ENCODE results near the gene SRRM5. TPM values are rescaled to one million over a fixed set of nuclear protein-coding genes. Genes with fewer than 3 reads are reported as not detected.
"Not testable (repeated sequence)": the region's sequence is repeated elsewhere in the genome, so short reads cannot be mapped to it uniquely, and the experiment has no call there.

SRRM5 gene
- polyA plus RNA-seq, 4 donors: 0.61 to 1.2 (median 0.72) TPM

- no peak for DNase-seq (ENCODE audit: low read depth in 4 of 4, low spot score in 3 of 4)
Measured at GRCh38 chr19:43589678-43590077, 22.2 kb upstream of the SRRM5 start.

GRCh38 chr19:43591904-43592772, 19.8 kb upstream of the SRRM5 start:
- DNase-seq (ENCODE audit: low read depth in 4 of 4, low spot score in 3 of 4): no peak

DNA sequence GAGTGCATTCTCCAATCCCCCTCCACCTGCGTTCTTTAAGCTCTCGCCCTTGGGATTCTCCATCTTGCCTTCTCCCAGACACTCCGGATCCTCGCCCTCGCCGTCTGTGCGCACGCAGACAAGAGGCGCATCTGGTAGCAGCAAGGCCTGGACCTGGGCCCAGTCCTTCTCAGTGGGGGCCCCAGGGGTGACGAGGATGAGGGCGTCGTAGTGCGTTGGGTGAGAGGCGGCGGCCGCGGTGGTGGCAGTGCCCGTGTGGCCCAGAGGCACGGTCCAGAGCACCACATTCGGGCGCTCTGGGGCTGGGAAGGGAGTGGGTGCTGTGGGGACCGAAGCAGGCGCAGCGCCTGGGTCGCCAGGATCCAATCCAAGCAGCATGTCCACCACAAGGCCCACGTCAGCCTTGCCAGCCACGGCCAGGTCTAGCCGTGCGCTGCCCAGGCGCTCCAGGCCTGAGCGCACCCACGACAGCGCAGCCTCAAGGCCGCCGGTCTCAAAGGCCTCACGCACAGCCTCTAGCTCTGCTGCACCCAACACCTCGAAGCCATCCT, 19.0 kb upstream of the SRRM5 start:
- no peak for DNase-seq (ENCODE audit: low read depth in 4 of 4, low spot score in 3 of 4)

- DNase-seq (ENCODE audit: low read depth in 4 of 4, low spot score in 3 of 4): no peak
Measured at GRCh38 chr19:43594081-43594697, 17.7 kb upstream of the SRRM5 start.

GRCh38 chr19:43594710-43595604, 16.9 kb upstream of the SRRM5 start:
- peak in 1 of 4 donors; percentile 63 for DNase-seq (ENCODE audit: low read depth in 4 of 4, low spot score in 3 of 4)

DNA sequence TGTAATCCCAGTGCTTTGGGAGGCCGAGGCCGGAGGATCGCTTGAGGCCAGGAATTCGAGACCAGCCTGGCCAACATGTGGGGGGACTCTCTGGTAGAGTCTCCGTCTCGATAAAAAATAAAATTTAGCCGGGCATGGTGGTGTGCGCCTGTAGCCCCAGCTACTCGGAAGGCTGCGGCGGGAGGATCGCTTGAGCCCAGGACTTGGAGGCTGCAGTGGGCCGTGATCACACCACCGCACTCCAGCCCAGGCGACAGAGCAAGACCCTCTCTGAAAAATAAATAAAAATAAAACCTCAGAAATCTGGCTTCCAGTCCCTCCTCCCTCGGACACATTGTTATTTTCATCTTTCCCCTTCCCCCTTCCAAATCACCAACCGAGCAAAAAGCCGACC, 16.3 kb upstream of the SRRM5 start:
- DNase-seq (ENCODE audit: low read depth in 4 of 4, low spot score in 3 of 4): no peak

GRCh38 chr19:43595999-43596841, 15.7 kb upstream of the SRRM5 start, which contains the start of the genes IRGQ and ZNF576:
Gene IRGQ, minus strand, starts transcription at chr19:43596134. Its CDS starts 796 bp downstream, at chr19:43595338.
Gene ZNF576, plus strand, starts transcription at chr19:43596595. Its CDS starts 514 bp downstream, at chr19:43597109.
- peak; percentile 100 for DNase-seq (ENCODE audit: low read depth in 4 of 4, low spot score in 3 of 4)

GRCh38 chr19:43596842-43597461, 14.9 kb upstream of the SRRM5 start:
- no peak for DNase-seq (ENCODE audit: low read depth in 4 of 4, low spot score in 3 of 4)

GRCh38 chr19:43597876-43598275, 14.0 kb upstream of the SRRM5 start:
- DNase-seq (ENCODE audit: low read depth in 4 of 4, low spot score in 3 of 4): no peak

GRCh38 chr19:43598445-43599240, 13.2 kb upstream of the SRRM5 start:
- no peak for DNase-seq (ENCODE audit: low read depth in 4 of 4, low spot score in 3 of 4)

DNA sequence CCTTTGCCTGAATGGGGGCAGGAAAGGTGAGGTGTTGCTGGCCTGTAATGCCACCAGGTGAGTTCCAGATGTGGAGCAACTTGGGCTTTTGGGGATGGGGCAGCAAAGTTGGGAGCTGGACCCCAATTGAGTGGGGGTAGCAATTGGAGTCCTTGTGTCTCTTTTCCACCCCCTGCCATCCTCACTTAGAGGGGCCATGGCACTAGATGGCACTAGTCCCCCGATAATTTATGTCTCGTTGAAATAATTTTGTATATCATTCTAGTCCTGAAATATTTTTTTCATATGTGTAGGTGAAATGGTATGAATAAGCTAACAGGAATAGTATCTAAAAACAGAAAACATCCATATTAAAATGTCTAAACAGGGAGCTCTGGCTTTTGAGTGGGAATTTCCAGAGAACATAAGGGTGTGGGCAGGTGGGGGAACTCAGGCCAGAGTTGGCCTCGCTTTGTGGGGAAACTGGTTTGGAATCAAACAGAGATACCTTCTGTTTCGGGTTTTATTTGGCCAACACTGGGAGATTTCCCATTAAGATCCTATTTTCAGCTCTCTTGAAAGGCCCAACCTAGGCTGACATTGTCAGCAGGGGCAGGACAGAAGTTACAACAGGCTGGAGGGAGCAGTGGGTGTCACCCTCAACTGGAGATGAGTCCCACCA, 12.1 kb upstream of the SRRM5 start:
- DNase-seq (ENCODE audit: low read depth in 4 of 4, low spot score in 3 of 4): no peak

- not testable (repeated sequence) for DNase-seq (ENCODE audit: low read depth in 4 of 4, low spot score in 3 of 4)
Measured at GRCh38 chr19:43600326-43600725, 11.6 kb upstream of the SRRM5 start.

DNA sequence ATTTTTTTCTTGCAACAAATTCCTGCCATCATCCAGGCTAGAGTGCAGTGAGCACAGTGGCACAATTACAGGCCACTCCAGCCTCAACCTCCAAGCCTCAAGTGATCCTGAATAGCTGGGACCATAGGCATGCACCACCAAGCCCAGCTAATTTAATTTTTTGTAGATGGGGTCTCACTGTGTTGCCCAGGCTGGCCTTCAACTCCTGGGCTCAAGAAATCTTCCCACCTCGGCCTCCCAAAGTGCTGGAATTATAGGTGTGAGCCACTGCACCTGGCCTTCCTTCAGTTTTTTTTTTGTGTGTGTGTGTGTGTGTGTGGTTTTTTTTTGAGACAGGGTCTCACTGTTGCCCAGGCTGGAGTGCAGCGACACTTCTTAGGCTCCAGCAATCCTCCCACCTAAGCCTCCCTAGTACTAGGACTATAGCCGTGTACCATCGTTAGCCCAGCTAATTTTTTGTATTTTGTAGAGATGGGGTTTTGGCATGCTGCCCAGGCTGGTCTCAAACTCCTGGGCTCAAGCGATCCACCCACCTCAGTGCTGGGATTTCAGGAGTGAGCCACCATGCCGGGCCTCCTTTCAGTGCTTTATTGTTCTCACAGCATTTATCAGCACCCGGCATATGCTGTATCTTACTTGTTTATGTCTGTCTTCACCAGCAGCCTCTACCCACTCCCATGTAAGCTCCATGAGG, 5.9 kb upstream of the SRRM5 start:
- no peak for DNase-seq (ENCODE audit: low read depth in 4 of 4, low spot score in 3 of 4)

- DNase-seq (ENCODE audit: low read depth in 4 of 4, low spot score in 3 of 4): no peak
Measured at GRCh38 chr19:43606569-43607229, 5.2 kb upstream of the SRRM5 start.

DNA sequence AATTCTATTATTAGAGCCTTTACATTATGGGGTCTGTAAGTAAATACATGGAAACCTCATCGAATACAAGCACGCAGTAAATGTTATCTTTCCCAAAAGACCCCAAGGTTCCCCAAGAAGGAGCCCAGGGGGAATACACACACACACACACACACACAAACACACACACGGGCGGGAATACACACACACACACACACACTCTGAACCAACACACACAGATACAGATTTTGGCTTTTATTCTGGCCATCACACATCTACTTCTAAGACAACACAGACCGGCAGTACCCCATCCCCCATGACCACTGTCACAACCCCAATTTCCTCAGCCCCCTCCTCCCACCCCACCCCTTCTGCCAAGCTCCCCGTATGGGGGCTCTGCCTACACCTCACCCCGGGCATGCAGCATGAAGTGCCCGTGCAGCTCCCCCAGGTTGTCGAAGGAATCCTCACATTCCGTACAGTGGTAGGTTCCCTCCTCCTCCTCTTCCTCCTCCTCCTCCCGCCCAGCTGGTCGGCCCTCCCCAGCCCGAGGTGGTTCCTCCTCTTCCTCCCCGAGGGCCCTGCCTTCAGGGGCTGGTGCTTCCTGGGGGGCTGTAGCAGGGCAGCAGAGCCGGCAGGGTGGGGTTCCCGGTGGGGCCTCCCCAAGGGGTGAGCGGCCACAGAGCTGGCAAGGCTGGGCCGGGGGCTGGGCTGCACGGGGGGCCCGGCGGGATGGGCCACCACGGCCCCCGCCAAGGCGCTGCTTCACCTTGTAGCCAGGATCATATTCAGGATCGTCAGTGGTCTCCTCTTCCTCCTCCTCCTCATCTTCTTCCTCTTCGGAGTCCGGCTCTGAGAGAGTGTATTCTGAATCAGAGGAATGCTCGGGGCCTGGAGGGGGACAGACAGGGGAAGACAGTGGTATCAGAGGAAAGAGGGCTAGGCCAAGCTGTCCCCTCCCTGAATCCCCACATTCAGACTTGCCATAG, 4.4 kb upstream of the SRRM5 start:
- DNase-seq (ENCODE audit: low read depth in 4 of 4, low spot score in 3 of 4): no peak

- DNase-seq (ENCODE audit: low read depth in 4 of 4, low spot score in 3 of 4): no peak
Measured at GRCh38 chr19:43609872-43610271, 2.0 kb upstream of the SRRM5 start.

Measured in right renal pelvis (tissue), 4 donors.